OCI-LY7 (cell line): Measurements from ENCODE around the gene ZNF45.

Source experiments
- EZH2phosphoT487 ChIP-seq: fragments of 200-600 bp; sonication (generic); IDR thresholded peaks from 2 replicates; pipeline ENCODE4 v1.6.1; 2018; ENCODE audit warnings: low read depth, borderline replicate concordance, mild to moderate bottlenecking, mixed run types, antibody characterized with exemption, low read length, moderate library complexity, mixed read lengths
- TF ChIP-seq, protein P1 (sequence below): fragments of 200-600 bp; sonication (generic); conservative IDR thresholded peaks from 2 replicates; pipeline ENCODE4 v1.5.1; 2014; ENCODE audit warnings: mild to moderate bottlenecking, antibody characterized with exemption, low read length, moderate library complexity, mixed read lengths

DNA sequence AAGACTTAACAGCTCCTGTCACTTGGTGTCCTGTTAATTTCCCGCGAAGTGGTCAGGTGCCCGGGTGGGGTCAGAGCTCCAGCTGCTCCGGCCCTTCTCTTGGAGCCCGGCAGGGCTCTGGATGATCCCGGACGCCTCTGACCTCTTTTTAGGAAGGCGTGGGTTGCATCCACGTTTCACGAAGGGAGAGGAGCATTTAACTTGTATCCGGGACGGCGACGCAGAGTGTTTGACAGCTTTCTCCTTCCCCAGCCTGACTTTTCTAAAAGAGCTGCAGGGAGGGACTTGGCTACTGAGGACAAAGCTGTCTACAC is 49.6 kb upstream of the ZNF45 start:
- TF ChIP-seq, protein P1, sequence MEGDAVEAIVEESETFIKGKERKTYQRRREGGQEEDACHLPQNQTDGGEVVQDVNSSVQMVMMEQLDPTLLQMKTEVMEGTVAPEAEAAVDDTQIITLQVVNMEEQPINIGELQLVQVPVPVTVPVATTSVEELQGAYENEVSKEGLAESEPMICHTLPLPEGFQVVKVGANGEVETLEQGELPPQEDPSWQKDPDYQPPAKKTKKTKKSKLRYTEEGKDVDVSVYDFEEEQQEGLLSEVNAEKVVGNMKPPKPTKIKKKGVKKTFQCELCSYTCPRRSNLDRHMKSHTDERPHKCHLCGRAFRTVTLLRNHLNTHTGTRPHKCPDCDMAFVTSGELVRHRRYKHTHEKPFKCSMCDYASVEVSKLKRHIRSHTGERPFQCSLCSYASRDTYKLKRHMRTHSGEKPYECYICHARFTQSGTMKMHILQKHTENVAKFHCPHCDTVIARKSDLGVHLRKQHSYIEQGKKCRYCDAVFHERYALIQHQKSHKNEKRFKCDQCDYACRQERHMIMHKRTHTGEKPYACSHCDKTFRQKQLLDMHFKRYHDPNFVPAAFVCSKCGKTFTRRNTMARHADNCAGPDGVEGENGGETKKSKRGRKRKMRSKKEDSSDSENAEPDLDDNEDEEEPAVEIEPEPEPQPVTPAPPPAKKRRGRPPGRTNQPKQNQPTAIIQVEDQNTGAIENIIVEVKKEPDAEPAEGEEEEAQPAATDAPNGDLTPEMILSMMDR = no peak
- TF ChIP-seq EZH2phosphoT487 = no peak
